Spleen (tissue), 7 donors: ENCODE data around the gene FAM72B.
"Not testable (repeated sequence)": the region's sequence is repeated elsewhere in the genome, so short reads cannot be mapped to it uniquely, and the experiment has no call there.

Source experiments
- CTCF ChIP-seq, 11 experiments: fragments of 200-600 bp in 7 of 11; fragments of 450-650 bp in 4 of 11; sonication (generic) in 4 of 11; IDR thresholded peaks in 8 of 11; conservative IDR thresholded peaks in 3 of 11; 1 replicate in 7 of 11; 2 replicates in 4 of 11; pipeline versions ENCODE4 v1.4.0 to v1.8.0; 2016 to 2021; ENCODE audit warnings: antibody characterized with exemption in 11 of 11, inconsistent platforms in 4 of 11, mild to moderate bottlenecking in 1 of 11
- POLR2A ChIP-seq, 3 donors: fragments of 450-650 bp; IDR thresholded peaks; one replicate each; pipeline ENCODE4 v1.5.1; 2017; ENCODE audit warnings: antibody characterized with exemption in 3 of 3, mild to moderate bottlenecking in 1 of 3
- donor health status: DM: no; HTN: no; CAD: no; lungs with moderate emphysema.
- donor health status: DM: no; HTN: no; CAD: no.
- donor health status: DM: no; HTN: no; CAD: no.

GRCh38 chr1:121148489-121149190, 35.5 kb downstream of the FAM72B start:
- peak in 3 of 11 experiments; percentile 30 to 50 (median 42) for TF ChIP-seq CTCF (IDR thresholded peaks at IDR 0.05 in 8 of 11, conservative IDR thresholded peaks at IDR 0.05 in 3 of 11)
- not testable (repeated sequence) for TF ChIP-seq POLR2A (IDR thresholded peaks at IDR 0.05)
